GM19239 (cell line): Measurements from ENCODE around the gene RC3H1.

Source experiments
- DNase-seq: peaks from one replicate; pipeline ENCODE4 v3.0.0; 2011; ENCODE audit warnings: low spot score; ENCODE audit not compliant: insufficient read length
- FAIRE-seq: peaks from 2 replicates; lab custom pipeline; 2011; peaks lifted over from hg19 to GRCh38; lab: Jason Lieb, UNC

The RC3H1 gene

GRCh38 chr1:173894189-173894588, 128.0 kb downstream of the RC3H1 start:
- DNase-seq (no peak), FAIRE-seq (no peak)

- FAIRE-seq: no peak
- no peak for DNase-seq
Measured at GRCh38 chr1:173893611-173894010, 128.5 kb downstream of the RC3H1 start.

DNA sequence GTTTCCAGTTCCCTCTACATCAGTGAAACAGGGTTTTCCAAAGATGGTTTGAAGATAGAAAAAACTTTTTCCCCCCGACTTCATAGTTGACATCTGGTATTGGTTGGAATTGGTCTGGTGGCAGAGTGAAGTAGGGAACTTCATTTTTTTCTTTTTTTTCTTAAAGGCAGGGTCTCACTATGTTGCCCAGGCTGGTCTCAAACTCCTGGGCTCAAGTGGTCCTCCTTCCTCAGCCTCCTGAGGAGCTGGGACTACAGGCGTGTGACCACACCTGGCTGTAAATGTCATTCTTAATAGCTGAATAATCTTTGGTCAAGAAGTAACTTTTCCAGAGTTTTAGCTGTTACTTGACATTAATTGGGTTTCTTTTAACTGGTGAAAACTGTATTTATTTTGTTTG, 132.3 kb downstream of the RC3H1 start:
- DNase-seq (no peak), FAIRE-seq (no peak)

DNA sequence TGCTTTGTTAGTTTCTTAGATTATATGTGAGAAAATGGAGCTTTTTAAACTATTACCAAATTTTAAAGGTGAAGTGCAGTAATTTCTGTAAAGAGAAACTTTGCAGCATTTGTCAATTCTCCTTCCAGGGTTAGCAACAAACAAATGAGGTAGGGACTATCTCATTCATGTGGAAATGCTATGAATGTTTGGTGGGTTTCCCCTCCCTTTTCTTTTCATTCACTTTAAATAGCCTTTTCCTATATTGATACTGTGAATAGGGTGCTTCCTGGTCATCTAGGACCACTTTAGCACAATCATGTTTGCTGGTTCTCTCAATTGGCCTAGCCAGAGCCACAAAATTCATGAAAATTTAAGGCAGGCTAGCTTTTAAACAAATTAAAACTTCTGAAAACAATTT, 133.4 kb downstream of the RC3H1 start:
- DNase-seq: no peak
- no peak for FAIRE-seq

DNA sequence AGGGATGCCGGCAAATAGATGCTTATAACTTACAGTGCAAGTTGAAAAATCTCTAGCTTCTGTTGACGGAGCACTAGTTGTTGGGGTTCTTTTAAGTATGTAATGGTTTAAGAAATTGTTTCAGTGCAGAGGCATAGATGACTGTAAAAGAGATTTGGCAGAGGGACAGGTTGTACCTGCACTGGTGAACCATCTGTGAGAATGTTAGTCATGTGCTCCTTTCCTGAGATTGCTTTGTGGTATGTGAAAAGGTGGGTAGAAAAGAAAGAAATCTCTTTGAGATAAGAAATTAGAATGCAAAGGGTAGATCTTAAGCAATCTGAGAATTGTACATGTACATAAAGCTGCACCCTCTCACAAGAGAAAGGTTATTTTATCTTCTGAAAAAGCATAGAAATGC, 134.5 kb downstream of the RC3H1 start:
- no peak for FAIRE-seq
- DNase-seq: no peak

GRCh38 chr1:173886746-173887611, 135.2 kb downstream of the RC3H1 start:
- DNase-seq: no peak
- no peak for FAIRE-seq

GRCh38 chr1:173884701-173885100, 137.5 kb downstream of the RC3H1 start:
- FAIRE-seq: no peak
- DNase-seq: no peak
